HG03039 (cell line): ENCODE data around the gene KRTAP2-4.
"Not testable (repeated sequence)": the region's sequence is repeated elsewhere in the genome, so short reads cannot be mapped to it uniquely, and the experiment has no call there.

Experiments used
- ATAC-seq: cut with Tn5 transposase; IDR thresholded peaks from one replicate; pipeline ENCODE4 v1.9.1; 2021; ENCODE audit warnings: mild to moderate bottlenecking, moderate library complexity; ENCODE audit not compliant: unreplicated experiment

The KRTAP2-4 gene

GRCh38 chr17:41040783-41041571 lies 24.7 kb downstream of the KRTAP2-4 start, which contains the start of gene KRTAP1-1:
TSS of gene KRTAP1-1 (minus strand) at chr17:41041450. CDS start at chr17:41041397, 53 bp downstream.
- not testable (repeated sequence) for ATAC-seq

- no peak for ATAC-seq
Measured at GRCh38 chr17:41037853-41038350, 27.8 kb downstream of the KRTAP2-4 start.

DNA sequence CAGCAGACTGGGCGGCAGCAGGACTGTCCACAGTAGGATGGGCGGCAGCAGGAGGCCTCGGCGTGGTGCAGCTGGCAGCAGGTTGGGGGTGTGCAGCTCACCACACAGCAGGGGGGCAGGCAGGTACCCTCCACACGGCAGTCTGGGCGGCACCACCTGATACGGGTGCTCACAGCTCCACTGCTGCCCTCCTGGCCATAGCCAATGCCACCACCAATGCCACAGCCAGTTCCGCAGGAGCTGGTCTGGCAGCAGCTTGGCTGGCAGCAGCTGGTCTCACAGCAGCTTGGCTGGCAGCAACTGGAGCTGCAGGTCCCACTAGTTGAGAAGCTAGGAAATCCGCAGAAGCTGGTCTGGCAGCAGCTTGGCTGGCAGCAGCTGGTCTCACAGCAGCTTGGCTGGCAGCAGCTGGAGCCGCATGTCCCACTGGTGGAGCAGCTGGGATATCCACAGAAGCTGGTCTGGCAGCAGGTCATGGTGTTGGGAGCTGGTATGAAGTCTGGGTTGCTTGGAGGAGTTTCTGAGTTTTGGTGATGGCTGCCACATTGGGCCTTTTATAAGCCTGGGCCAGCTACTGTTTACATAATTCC lies 31.2 kb downstream of the KRTAP2-4 start, which contains the start of gene KRTAP1-3:
Gene KRTAP1-3 (minus strand): TSS at position 529 of the 590 bp plus-strand sequence. CDS start 53 bp downstream, at position 476.
- not testable (repeated sequence) for ATAC-seq

GRCh38 chr17:41029633-41030245 lies 35.9 kb downstream of the KRTAP2-4 start, which contains the start of gene KRTAP1-4:
TSS of gene KRTAP1-4 (minus strand) at chr17:41030195. CDS start at chr17:41030078, 117 bp downstream.
- no peak for ATAC-seq

GRCh38 chr17:41026715-41027471 lies 38.8 kb downstream of the KRTAP2-4 start, which contains the start of gene KRTAP1-5:
TSS of gene KRTAP1-5 (minus strand) at chr17:41027208. CDS start at chr17:41027155, 53 bp downstream.
- no peak for ATAC-seq

DNA sequence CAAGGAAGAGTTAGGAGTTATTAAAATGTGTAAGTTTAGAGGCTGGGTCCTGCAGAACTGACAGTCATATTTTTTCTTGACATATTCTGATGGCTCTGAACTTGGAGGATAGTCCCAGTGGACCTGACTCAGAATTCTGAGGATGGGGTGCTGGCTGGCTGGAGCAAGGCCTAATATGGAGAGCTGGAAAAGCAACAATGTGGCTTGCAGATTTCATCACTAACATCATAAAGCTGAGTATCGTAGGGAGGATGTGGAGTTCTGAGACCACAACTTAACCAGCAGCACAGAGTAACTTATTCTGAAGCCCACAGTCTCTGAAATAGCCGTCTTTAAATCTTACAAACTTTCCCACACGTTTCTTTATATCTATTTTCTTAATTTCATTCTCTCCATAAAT lies 41.0 kb downstream of the KRTAP2-4 start:
- ATAC-seq, result no peak

GRCh38 chr17:41020336-41020735 lies 45.3 kb downstream of the KRTAP2-4 start:
- no peak for ATAC-seq

- no peak for ATAC-seq
Measured at GRCh38 chr17:41019415-41019814, 46.3 kb downstream of the KRTAP2-4 start.

GRCh38 chr17:41018541-41018940 lies 47.1 kb downstream of the KRTAP2-4 start:
- ATAC-seq, result no peak

- ATAC-seq, result no peak
Measured at GRCh38 chr17:41016578-41017215, 49.0 kb downstream of the KRTAP2-4 start.

DNA sequence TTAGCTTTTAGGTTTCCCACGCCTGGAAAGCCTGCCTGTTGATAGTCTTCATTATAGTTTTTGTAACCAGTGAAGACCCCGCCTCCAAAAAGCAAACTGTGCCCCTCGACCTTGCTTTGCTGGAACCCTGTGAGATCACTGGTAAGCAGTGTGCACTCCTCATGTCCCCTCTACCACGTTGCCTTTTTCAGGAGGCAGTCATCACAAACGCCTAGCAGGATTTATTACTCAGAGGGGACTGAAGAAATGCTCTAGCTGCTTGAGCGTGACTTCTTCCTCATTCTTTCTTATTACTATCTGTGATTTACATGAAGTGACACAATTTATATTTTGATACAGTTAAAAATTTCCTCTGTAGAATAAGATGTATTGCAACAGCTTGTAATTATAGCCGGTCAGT lies 50.2 kb downstream of the KRTAP2-4 start:
- no peak for ATAC-seq
